ENCODE results near the gene PNMA6F.
"Not testable (repeated sequence)": the region's sequence is repeated elsewhere in the genome, so short reads cannot be mapped to it uniquely, and the experiment has no call there.

PNMA6F gene

DNA sequence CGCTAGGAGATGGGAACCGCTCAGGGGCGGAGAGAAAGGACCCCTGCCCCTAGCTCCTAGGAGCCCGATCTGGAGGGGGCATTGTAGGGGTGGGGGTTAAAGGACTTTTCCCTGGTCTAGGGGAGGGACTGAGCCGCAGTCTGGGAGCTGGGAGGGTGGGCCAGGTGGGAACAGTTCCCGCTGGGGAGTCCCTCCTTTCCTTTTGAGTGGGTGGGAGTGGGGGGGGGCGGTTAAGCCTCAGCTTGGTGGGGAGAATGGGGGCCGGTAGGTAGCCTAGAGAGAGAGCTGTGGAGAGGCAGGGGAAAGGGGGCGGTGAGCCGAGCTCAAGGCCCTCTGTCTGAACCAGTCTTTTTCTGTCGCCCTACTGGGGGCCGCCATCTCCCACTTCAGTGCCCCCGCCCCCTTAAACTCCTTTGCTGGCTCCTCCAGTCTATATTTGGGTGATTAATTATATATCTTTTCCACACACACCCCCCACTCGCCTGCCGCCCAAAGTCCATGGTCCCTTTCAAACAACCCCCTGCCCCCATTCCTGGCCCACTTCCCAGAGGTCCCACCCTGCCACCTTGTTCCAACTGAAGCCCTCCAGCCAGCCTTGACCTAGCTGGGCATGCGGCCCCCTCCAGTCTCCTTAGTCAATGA is 13.2 kb upstream of the PNMA6F start:
- DNase-seq (ENCODE audit: low read depth): no peak

DNA sequence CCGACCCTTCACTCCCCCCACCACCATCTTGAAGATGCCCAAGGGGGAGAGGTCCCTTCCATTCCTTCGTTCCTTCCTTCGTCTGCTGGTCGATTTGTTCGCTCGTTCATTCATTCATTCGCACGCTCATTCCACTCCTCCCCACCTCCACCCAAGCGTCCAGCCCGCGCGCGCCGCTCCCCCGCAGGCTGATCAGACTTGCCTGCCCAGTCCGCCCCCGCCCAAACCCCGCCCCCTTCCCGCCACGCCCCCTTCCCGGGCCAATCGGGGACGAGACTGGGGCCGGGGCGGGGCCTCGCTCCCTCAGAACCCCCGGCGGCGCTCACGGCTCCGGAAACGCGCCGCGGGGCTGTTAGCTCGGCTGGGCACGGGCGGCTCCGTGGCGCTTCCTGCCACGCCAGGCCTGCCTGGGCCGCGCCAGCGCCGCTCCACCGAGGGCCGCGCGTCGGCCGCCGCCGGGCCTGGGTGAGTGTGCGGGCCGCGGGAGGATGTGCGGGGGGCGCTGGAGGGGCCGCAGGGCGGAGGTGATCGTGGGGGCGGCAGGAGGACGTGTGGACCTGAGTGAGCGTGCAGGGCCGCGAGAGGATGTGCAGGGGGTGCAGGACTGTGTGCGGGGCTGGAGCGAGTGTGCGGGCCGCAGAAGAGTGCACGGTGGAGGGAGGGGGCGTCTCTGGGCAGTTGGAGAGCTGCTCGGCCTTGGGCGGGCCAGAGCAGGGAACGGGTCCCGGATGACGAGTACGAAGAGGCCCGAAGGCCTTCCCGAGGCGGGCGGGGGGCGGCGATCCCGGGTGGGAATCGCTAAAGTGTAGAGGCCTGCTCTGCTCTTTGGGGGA is 12.5 kb upstream of the PNMA6F start, which contains the start of gene ZNF275:
TSS of gene ZNF275 (plus strand) at position 333 of the 833 bp plus-strand sequence. CDS start 2,527 bp downstream, outside the sequence.
- DNase-seq (ENCODE audit: low read depth): peak; percentile 83

DNA sequence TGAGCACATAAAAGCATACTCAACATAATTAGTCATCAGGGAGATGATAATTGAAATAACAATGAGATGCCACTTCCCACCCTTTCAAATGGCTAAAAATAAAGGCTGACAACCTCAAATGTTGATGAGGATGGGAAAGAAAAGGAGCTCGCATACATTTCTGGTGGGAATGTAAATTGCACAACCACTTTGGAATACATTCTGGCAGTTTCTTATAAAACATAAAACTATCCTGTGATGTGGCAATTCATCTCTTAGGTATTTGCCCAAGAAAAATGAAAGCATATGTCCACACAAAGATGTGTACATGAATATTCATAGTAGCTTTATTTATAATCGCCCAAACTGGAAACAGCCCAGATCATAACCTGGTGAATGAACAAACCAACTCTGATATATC is 11.7 kb upstream of the PNMA6F start:
- DNase-seq (ENCODE audit: low read depth): peak; percentile 85

DNA sequence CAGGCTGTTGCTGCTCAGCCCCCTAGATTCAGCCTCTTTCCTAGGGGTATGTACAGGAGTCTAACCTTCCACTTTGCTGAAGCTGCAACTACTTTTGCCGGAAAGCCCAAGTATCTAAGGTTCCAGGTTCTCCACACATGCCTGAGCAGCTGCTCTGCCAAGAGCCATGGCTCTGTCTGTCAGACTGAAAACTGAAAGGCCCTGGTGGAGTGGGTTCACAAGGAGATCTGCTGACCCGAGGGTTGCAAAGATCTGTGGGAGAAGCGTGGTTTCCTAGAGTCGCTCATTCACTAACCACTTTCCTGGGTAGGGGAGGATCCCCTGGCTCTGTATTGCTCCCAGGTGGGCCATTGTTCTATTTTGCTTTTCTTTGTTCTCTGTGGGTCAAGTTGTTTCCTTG is 6.0 kb upstream of the PNMA6F start:
- DNase-seq (ENCODE audit: low read depth): no peak

DNA sequence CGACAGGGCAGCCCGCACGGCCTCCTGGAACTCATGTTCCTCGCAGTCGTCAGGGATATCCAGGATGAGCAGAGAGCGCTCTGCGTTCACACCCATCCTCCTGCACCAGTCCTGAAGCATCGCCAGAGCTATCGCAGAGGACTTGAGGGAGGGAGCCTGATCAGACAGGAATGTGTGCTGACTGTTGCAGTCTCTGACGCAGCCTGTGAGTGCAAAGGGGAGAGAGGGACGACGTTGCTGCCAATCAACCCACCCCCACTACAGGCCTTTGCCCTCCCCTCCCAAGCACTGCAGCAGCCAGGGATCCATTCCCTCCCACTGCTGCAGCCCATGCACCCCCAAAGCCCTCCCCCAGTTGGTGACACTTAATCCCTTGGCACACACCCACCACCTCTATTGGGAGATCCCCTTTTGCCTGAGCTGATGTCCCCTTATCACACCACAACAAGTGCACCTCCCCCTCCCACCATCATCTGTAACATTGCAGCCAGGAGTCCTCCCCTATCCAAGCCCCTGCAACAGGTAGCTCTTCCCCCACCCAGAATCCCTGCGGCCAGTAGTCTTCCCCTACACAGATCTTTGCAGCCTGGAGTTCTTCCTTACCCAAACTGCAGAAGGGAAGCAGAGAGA is 897 bp downstream of the PNMA6F start:
- DNase-seq (ENCODE audit: low read depth): no peak

DNA sequence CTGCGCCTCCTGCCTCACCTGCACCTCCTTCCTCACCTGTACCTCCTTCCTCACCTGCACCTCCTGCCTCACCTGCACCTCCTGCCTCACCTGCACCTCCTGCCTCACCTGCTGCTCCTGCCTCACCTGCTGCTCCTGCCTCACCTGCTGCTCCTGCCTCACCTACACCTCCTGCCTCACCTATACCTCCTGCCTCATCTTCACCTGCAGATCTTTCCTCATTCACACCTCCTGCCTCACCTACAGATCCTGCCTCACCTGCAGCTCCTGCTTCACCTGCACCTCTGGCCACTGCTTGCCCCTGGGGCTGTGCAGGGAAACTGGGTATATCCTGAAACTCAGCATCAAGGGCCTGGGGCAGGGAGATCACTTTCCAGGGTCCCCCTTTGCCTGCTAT is 1.5 kb downstream of the PNMA6F start:
- not testable (repeated sequence) for DNase-seq (ENCODE audit: low read depth)

DNA sequence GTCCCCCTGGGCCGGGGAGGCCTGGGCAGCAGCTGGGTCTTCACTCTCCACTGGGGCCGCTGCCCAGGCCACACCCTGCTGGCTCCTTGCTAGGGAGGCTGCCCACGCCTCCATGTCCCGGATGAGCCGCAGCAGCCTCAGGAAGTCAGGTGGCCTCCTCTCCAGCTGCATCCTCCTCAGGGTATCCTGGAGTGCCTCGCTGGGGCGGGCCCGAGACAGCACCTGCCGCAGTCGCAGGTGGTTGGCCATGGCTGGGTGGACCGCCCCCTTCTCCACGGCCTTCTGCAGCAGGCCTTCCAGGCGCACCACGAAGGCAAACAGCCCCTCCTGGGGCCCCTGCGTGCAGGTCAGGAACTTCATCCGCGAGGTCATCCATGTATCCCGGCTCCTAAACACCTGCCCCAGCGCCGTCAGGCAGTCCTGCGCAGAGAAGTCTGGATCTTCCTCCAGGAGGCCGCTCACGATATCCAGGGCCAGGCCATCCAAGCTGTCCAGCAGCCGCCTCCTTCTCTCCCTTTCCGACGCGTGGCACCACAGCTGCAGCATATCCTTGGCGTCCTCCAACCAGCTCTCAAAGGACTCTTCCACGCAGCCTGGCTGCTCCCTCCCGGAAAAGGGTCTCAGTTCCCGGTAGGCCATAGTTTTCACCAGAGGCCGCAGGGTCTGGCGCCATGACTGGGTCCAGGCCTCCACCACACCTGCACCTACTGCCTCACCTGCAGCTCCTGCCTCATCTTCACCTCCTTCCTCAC is 2.1 kb downstream of the PNMA6F start:
- DNase-seq (ENCODE audit: low read depth): no peak

DNA sequence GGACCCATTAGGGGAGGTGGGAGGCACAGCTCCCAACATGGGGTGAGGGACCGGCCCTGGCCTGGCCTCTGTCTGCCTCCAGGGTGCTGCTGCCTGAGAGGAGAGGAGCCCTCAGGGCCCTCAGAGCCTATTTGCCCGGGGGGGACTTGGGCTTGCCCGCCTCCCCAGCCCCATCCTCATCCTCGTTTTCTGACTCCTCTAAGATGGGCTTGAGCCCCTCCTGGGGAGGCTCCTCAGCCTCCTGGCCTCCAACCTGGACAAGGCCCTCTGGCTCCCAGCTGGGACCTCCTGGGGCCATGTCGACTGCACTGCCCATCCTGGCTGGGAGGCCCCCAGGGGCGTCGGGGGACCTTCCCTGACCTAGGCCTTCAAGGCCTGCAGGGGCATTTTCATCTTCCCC is 2.8 kb downstream of the PNMA6F start:
- no peak for DNase-seq (ENCODE audit: low read depth)

DNA sequence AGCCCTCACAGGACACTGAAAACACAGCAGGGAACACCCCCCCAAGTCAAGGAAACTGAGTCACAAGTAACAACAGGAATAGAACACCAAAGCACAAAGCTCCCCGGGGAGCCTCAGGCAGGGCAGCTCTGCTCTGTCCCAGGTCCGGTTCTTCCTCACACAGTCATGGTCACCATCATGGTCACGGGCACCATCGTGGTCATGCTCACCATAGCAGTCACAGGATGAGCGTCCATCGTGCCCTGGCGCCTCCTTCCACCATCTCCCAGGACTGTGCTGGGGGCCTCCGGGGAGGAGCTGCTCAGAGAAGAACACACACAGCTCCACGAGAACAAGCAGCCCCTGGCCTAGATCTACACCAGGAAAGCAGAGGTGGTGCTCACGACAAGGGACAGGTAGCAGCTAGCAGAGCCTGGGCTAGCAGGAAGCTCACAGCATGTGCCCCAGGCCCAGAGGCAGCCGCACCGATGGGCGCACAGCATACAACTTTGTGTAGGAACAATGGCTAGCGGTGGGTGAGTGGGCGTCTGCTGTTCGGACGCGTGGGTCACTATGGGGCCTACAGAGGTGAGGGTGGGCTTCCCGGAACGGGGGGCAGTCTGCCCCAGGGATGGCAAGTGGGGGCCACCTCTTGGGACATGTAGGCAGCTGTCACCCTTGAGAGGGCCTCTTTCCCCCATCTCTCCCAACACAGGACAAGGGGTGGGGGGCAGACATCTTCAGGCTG is 3.4 kb downstream of the PNMA6F start:
- no peak for DNase-seq (ENCODE audit: low read depth)

DNA sequence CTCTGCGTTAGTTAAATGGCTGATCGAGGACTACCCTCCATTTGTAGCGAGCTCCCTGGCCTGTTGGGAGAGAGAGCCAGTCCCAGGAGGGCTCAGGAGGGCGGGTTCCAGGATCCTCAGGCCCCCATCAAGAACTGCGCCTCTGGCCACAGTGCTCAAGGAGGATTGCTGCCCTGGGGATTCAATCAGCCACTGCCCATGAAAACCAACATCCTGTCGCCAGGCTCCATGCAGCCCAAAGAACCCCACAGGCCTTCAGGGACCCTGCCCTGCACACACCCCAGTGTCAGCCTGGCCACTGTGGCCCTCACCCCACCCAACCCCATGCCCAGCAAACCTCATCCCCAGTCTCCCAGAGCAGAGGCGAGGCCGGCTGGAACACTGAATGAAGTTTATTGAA is 4.3 kb downstream of the PNMA6F start:
- DNase-seq (ENCODE audit: low read depth): no peak

DNA sequence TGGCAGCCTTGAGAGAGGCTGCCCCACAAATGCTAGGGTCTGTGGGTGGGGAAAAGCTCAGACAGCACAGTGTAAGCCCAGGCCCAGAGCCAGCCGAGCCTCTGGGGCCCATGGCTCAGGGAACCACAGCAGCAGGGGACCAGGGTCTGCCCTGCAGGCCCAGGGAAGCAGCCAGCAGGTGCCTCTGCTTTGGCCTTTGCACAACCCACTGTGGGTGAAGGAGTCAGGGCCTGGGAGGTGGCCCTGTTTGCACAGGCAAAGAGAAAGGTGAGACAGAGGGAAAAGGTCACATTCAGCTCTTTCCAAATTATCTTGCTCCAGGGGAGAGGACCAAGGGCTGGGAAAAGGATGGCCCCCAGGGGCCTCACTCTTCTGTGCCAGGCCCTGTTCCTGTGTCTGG is 8.7 kb downstream of the PNMA6F start:
- DNase-seq (ENCODE audit: low read depth): no peak

DNA sequence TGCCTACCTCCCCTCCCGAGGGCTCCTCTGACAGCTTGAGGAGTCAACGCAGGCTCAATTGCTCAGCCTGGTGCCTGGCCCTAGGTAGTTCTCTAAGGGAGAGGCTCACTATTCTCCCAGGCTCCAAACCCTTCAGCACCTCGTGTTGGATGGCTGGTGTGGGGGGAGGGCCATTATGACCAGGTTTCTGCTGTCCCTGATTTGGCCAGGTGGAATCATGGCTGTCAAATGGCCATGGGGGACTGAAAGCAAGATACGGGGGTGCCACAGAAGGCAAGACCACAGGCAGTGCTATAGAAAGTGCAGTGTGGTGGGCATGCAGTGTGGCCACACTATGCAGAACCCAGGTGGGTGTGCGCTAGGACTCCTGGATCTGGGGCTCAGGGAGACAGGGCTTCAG is 9.5 kb downstream of the PNMA6F start:
- no peak for DNase-seq (ENCODE audit: low read depth)

DNA sequence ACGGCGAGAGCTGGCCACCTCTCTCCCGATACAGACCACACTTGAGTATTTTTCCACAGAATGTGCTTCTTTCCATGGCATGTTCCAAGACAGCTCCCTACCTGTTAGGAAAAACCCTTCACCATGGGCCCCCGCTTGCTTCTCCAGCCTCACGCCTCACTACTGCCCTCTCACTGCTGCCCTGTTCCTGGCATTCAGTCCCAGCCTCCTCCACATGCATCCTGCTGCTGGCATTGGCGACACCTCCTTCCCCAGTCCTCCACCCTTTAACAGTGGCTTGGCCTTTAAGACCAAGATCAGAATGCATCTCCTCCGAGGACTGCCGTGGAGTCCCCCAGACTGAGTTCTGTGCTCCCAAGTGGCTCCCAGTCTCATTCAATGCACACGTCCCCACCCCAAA is 10.7 kb downstream of the PNMA6F start:
- no peak for DNase-seq (ENCODE audit: low read depth)

DNA sequence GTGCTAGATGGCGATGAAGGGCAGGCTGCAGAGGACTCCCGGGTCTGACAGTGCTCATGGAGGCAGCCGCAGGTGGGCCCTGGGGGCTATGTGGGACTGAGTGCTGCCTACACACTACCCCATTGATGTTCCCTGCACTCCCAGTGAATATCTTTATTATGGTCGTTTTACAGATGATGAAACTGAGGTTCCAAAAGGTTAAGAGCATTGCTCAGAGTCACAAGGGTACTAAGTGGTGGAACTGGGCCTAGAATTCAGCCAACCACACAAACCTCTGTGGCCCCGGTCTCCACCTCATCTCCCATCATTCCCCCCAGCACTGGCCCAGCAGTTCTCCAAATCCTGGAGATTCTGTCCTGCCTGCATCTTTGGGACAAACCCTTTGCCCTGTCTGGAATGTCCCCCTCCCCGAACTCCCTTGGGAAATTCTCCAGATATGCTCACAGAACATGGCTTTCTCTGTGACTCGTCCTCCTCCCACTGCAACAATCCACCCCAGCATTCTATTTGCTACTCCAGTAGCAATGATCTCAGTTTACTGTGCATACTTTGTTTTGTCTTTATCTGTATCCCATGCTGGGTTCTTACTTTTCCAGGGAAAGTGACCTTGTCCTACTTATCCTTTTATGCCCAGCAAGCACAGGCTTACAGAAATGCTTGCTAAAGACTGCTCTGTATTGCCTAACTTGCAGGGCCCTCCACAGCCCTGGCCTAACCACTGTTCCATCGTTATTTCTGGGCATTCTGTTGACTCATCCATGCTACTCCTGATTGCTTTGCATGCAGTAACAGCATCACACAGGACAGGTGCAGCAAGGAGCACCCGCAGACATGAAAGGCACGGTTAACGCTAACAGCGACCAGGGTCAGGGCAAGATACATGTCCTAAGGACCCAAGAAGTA is 14.0 kb downstream of the PNMA6F start:
- DNase-seq (ENCODE audit: low read depth): no peak

DNA sequence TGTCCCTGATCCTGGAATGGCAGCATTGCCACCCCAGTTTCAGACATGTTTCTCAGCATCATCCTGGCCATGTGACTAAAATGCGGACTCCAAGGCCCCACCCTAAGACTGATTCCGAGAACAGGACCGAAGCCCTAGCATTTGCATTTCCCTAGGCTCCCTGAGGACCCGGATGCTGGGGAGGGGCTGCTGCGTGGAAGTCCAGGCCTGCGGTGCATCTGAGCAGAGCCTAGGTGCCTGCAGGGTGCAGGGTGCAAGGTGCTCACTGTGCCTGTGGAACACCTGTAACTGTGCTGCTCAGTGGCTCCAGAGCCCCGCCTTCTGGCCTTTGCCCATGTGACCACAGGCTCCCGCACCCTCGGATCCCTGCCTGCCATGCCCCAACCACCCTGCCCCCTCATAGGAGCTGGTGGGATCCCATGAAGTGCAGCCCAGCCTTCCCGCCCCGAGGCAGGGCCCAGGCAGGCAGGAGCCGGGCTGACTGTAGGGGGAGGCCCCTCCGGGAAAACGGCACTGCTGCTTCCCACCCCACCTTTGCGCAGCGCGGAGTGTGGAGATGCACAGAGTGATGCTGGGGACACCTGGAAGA is 14.9 kb downstream of the PNMA6F start:
- no peak for DNase-seq (ENCODE audit: low read depth)

DNA sequence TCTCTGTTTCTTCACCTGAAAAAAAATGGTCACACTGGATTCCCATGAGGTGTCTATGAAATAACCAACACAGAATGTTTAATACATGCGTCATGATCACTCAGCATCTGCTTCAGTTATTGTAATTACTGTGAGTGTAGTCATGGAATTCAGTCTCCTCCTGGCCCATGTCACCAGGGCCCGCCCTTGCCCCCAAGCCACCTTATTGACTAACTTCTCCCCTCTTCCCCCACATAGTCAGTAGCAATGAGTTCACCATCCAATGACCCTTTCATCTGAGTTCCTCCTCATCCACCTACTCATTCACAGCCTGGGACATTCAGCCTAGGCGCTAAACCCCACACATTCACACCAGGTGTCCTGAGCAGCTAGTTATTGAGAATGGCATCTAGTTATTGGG is 15.6 kb downstream of the PNMA6F start:
- DNase-seq (ENCODE audit: low read depth): no peak

DNA sequence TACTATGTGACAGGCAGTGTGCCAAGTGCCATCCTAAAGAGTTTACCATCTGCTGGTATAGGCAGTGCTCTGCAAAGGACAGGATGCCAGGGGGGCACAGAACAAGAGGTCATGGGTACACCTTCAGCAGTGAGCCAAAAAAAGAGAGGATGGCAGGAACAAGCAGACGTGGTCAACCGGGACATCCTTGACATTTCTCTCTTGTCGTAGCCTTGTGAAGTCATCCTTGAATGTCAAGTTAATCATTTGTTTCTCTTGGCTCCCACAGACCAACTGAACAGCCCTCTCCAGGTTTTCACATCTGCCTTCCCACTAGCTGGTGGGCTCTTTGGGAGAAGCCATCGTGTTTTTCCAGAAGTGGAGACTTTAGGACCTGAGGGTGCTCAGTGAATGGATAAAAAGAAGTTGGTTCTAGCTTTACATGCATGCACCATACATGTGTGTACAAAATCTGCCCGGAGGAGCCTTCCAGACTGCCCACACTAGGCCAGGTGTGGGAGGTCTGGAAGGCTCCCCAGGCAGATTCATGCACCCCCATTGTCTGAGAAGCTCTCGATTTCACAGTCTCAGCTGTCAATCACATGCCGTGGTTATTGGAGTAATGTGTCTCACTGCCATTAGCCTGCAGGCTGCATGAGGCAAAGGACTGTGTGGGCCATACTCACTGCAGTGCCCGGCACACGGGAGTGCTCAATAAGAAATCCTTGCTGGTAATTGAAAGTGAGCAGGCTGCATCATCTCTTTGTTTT is 16.4 kb downstream of the PNMA6F start:
- DNase-seq (ENCODE audit: low read depth): no peak

DNA sequence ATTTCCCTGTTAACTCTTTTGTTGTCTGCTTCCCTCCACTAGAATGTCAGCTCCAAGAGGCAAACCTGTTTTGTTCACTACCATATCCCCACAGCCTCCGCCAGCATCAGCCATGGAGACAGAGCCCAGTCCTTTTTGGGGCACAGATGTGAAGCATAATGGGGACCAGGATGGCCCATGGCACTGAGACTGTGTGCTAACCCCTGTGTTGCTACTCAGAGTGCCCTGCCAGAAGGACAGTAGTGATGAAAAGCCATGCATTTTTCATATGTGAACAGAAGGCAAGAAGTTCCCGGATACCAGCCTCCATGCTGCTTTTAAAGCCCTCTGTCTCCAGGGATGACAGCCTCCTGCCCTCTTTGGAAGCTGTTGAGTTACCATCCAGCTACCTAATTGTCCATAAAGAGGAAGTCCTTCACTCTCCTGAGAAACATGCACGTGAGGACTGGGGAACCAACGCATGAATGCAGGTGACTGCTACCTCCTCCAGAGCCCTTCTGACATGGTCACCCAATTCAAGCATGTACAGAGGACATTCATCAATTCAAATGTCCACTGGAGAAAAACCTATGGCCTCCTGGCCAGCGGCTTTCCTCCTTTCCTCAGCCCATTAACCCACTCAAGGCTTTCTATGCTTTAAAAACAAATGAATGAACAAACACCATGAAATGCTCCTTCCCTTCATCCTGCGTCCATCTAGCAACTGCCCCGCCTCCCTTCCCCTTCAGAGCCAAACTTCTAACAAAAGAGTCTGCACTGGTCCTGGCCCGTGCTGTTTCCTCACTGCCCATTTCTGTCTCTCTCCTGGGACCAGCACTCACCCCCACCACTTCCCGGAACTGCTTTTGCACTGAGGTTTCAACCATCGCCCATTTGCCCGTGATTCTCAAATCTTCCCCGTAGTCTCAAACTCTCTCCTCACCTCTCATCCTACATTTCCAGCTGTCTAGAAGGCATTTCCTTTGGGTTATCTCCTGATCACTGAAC is 18.0 kb downstream of the PNMA6F start:
- DNase-seq (ENCODE audit: low read depth): no peak

Data from EH (cell line).